ENCODE measurements around the gene DNER. TPM values are rescaled to one million over a fixed set of nuclear protein-coding genes. Genes with fewer than 3 reads are reported as not detected.

The DNER gene
- total and polyA plus RNA-seq, 2 experiments from 2014 or later: 4.7 to 8.8 TPM

GRCh38 chr2:229660391-229660790, 54.0 kb downstream of the DNER start (continued):
- TF ChIP-seq JUNB (IDR thresholded peaks at IDR 0.05; ENCODE audit: unreplicated experiment): no peak
- TF ChIP-seq NANOG (IDR thresholded peaks at IDR 0.05; ENCODE audit: borderline replicate concordance): no peak
- TF ChIP-seq STAT1 (IDR thresholded peaks at IDR 0.05; ENCODE audit: unreplicated experiment): no peak
- TF ChIP-seq EZH2phosphoT487 (IDR thresholded peaks at IDR 0.05; ENCODE audit: unreplicated experiment): no peak

- Mint-ChIP-seq H3K36me3 (ENCODE audit: low read depth) (no peaks in the 10 kb centered on the region), H3K4me3 (no peak overlapping the region), H3K9me3 (no peaks in the 10 kb centered on the region), H3K27me3 (ENCODE audit: insufficient read depth, low read depth, poor library complexity) (peaks cover 5% of the 10 kb centered on the region), H3K4me1 (peaks cover 4% of the 10 kb centered on the region; the same call in 2 of the 3 replicates), H3K27ac (no peak overlapping the region)
- H3K27ac ChIP-seq (ENCODE audit: low read depth): no peak overlapping the region
- H3K9me2 ChIP-seq (ENCODE audit: insufficient read depth): 0 out of 2 replicates have a peak, but pooled peaks cover 4% of the 10 kb centered on the region
- DNase-seq (ENCODE audit: low spot score) (no peak), ATAC-seq (no peak)
- H3K4me1 ChIP-seq (ENCODE audit: insufficient read depth): no peaks in the 10 kb centered on the region
- no peak overlapping the region for H3K4me3 ChIP-seq
- H3K36me3 ChIP-seq (ENCODE audit: insufficient read depth): no peaks in the 10 kb centered on the region
- no peak overlapping the region for H2AFZ ChIP-seq
- H3F3A ChIP-seq (replicated peaks; ENCODE audit: low read depth): no peaks in the 10 kb centered on the region
- no peaks in the 10 kb centered on the region for H4K20me1 ChIP-seq (replicated peaks; ENCODE audit: insufficient read depth)
- H3K79me2 ChIP-seq (replicated peaks; ENCODE audit: insufficient read depth): no peaks in the 10 kb centered on the region
- no peaks in the 10 kb centered on the region for H3K27me3 ChIP-seq (ENCODE audit: insufficient read depth)
- H3K4me2 ChIP-seq: no peak overlapping the region
- TF ChIP-seq ETS1 (IDR thresholded peaks at IDR 0.05): no peak
- TF ChIP-seq NANOG (IDR thresholded peaks at IDR 0.05; ENCODE audit: borderline replicate concordance): no peak
- no peak for TF ChIP-seq CTCF (conservative IDR thresholded peaks at IDR 0.05; ENCODE audit: low read depth in 2 of 2)
- TF ChIP-seq CREB1 (CRISPR knock-in tag; IDR thresholded peaks at IDR 0.05; ENCODE audit: low read depth): no peak
- TF ChIP-seq ZNF462 (CRISPR knock-in tag; IDR thresholded peaks at IDR 0.05): no peak
- TF ChIP-seq POLR2AphosphoS5 (IDR thresholded peaks at IDR 0.05; ENCODE audit: low read depth): no peak
- TF ChIP-seq EZH2 (IDR thresholded peaks at IDR 0.05; ENCODE audit: low read depth, unreplicated experiment): no peak
- no peak for TF ChIP-seq ZNF114 (CRISPR knock-in tag; IDR thresholded peaks at IDR 0.05)
- no peak for TF ChIP-seq ZNF331 (CRISPR knock-in tag; IDR thresholded peaks at IDR 0.05; ENCODE audit: low read depth)
- TF ChIP-seq REST (IDR thresholded peaks at IDR 0.05; ENCODE audit: unreplicated experiment): no peak
- no peak for TF ChIP-seq EZH2phosphoT487 (IDR thresholded peaks at IDR 0.05; ENCODE audit: unreplicated experiment)
- no peak for TF ChIP-seq JUNB (IDR thresholded peaks at IDR 0.05; ENCODE audit: unreplicated experiment)
- TF ChIP-seq STAT1 (IDR thresholded peaks at IDR 0.05; ENCODE audit: unreplicated experiment): no peak
Observed at GRCh38 chr2:229658004-229658403, 56.4 kb downstream of the DNER start.

Data from GM23338 (cell line).